Suprapubic skin (tissue), 4 donors: Measurements from ENCODE around the gene OR9K2. TPM values are rescaled to one million over a fixed set of nuclear protein-coding genes. Genes with fewer than 3 reads are reported as not detected.

Experiments used
- DNase-seq, 2 donors: peaks; one replicate each; pipeline ENCODE4 v3.0.0-alpha.2; 2019; ENCODE audit warnings: low spot score in 2 of 2
- H3K27ac ChIP-seq: fragments of 200-600 bp; sonication (generic); one replicate; pipeline ENCODE4 v1.5.1; 2019
- H3K27me3 ChIP-seq: fragments of 200-600 bp; sonication (generic); one replicate; pipeline ENCODE4 v1.5.1; 2019
- H3K36me3 ChIP-seq: fragments of 200-600 bp; sonication (generic); one replicate; pipeline ENCODE4 v1.5.1; 2019
- H3K4me1 ChIP-seq: fragments of 200-600 bp; sonication (generic); one replicate; pipeline ENCODE4 v1.5.1; 2019
- H3K4me3 ChIP-seq: fragments of 200-600 bp; sonication (generic); one replicate; pipeline ENCODE4 v1.5.1; 2019; ENCODE audit warnings: mild to moderate bottlenecking
- H3K9me3 ChIP-seq: fragments of 200-600 bp; sonication (generic); one replicate; pipeline ENCODE4 v1.5.1; 2019
- CTCF ChIP-seq, 2 donors: fragments of 200-600 bp in 1 of 2; fragments of 450-650 bp in 1 of 2; sonication (generic) in 1 of 2; IDR thresholded peaks; one replicate each; pipeline ENCODE4 v1.5.1; 2016 to 2019; ENCODE audit warnings: antibody characterized with exemption in 2 of 2, mild to moderate bottlenecking in 1 of 2, moderate library complexity in 1 of 2
- EP300 ChIP-seq: sonication (generic); formaldehyde crosslinking; IDR thresholded peaks from one replicate; pipeline ENCODE4 v1.6.1; 2017; ENCODE audit warnings: antibody characterized with exemption
- POLR2A ChIP-seq, 2 donors: fragments of 450-650 bp; IDR thresholded peaks; one replicate each; pipeline ENCODE4 v1.6.1; 2017; ENCODE audit warnings: antibody characterized with exemption in 2 of 2, mild to moderate bottlenecking in 2 of 2, moderate library complexity in 2 of 2
- POLR2AphosphoS5 ChIP-seq, 3 donors: sonication (generic); formaldehyde crosslinking; IDR thresholded peaks; one replicate each; pipeline ENCODE4 v1.6.1; 2017; ENCODE audit warnings: antibody characterized with exemption in 3 of 3
- WGBS: methylation state at CpG from one replicate; pipeline ENCODE4 v1.1.5; 2018; 5-methylcytosine and 5-hydroxymethylcytosine counted together
- total RNA-seq, 4 donors: library from RNA; depleted of rRNA; stranded (reverse); fragments of >200 nt; gene quantifications; one replicate each; pipeline ENCODE4 v1.1.0, GENCODE V29; 2016

The OR9K2 gene, protein sequence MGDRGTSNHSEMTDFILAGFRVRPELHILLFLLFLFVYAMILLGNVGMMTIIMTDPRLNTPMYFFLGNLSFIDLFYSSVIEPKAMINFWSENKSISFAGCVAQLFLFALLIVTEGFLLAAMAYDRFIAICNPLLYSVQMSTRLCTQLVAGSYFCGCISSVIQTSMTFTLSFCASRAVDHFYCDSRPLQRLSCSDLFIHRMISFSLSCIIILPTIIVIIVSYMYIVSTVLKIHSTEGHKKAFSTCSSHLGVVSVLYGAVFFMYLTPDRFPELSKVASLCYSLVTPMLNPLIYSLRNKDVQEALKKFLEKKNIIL
- total RNA-seq: not detected

GRCh38 chr12:55126106-55126505 lies at the start of gene OR9K2:
TSS of gene OR9K2 (plus strand) at chr12:55126406. CDS start at chr12:55129835, 3,429 bp downstream.
- no peaks in the 10 kb centered on the region for H3K9me3 ChIP-seq
- no peak for TF ChIP-seq CTCF (IDR thresholded peaks at IDR 0.05)
- no peak for TF ChIP-seq POLR2A (IDR thresholded peaks at IDR 0.05)
- no peak for TF ChIP-seq POLR2AphosphoS5 (IDR thresholded peaks at IDR 0.05)
- no peak for TF ChIP-seq EP300
- no peak within 1 kb of the TSS for H3K27ac ChIP-seq
- no peaks in the 10 kb centered on the region for H3K27me3 ChIP-seq
- no peak within 1 kb of the TSS for H3K4me3 ChIP-seq
- H3K4me1 ChIP-seq: no peaks in the 10 kb centered on the region
- no peak for DNase-seq
- 76% methylated on average over 2 of the region's 2 CpGs for WGBS
- no peaks in the 10 kb centered on the region for H3K36me3 ChIP-seq

DNA sequence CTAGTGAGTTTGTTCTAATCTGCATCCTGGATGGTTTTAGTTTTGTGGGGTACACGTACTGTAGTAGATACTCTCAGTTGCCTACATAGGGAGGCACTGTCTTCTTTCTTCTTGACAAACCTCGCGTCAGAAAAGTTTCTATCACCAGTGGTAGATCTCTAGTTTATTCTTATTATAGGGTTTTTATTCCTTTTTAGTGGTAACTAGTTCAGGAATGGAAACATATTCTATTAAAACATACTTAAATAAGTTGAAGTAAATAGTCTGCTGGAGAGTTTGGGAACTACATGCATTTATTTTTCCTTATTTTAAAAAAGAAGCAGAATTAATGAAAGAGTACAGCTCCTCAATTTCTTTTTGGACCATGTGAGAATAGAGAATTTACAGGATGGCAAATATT lies 33.6 kb upstream of the OR9K2 start:
- H3K27ac ChIP-seq: no peak overlapping the region
- WGBS: 82% methylated on average over 3 of the region's 3 CpGs
- H3K27me3 ChIP-seq: no peaks in the 10 kb centered on the region
- no peaks in the 10 kb centered on the region for H3K9me3 ChIP-seq
- no peaks in the 10 kb centered on the region for H3K4me1 ChIP-seq
- H3K4me3 ChIP-seq: no peak overlapping the region
- no peak for DNase-seq
- H3K36me3 ChIP-seq: no peaks in the 10 kb centered on the region
- no peak for TF ChIP-seq POLR2A (IDR thresholded peaks at IDR 0.05)
- no peak for TF ChIP-seq CTCF (IDR thresholded peaks at IDR 0.05)
- no peak for TF ChIP-seq POLR2AphosphoS5 (IDR thresholded peaks at IDR 0.05)
- no peak for TF ChIP-seq EP300

DNA sequence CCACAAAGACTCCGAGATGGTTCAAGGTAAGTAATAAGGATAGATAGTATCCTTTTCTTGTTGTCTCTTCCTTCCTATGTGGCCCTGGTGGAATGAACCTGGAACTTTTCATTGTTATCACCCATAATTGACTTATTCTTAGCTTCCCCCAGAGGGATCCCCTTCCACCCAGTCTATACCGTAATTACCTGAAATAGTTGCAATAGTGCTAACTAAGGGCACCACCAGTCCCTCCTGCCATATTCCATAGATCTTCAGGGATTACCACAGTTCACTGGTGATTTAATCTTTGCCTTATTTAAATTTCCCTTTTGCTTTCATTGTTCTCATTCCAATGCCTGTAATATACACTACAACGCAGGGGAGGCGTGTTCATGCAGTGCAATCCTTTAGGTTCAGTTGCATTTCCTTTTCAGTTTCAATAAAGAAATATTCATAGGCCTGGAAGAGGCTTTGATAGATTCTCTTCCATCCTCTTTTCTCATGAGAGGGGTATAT lies 13.8 kb upstream of the OR9K2 start:
- 83% methylated on average over 4 of the region's 4 CpGs for WGBS
- H3K4me1 ChIP-seq: no peaks in the 10 kb centered on the region
- no peak overlapping the region for H3K4me3 ChIP-seq
- H3K27me3 ChIP-seq: no peaks in the 10 kb centered on the region
- H3K36me3 ChIP-seq: no peaks in the 10 kb centered on the region
- no peak overlapping the region for H3K27ac ChIP-seq
- DNase-seq: no peak
- no peak for TF ChIP-seq CTCF (IDR thresholded peaks at IDR 0.05)
- TF ChIP-seq POLR2A (IDR thresholded peaks at IDR 0.05): no peak
- TF ChIP-seq EP300: no peak
- TF ChIP-seq POLR2AphosphoS5 (IDR thresholded peaks at IDR 0.05): no peak
- H3K9me3 ChIP-seq: no peaks in the 10 kb centered on the region

GRCh38 chr12:55116152-55116551 lies 10.1 kb upstream of the OR9K2 start:
- TF ChIP-seq EP300: no peak
- no peak for TF ChIP-seq CTCF (IDR thresholded peaks at IDR 0.05)
- TF ChIP-seq POLR2A (IDR thresholded peaks at IDR 0.05): no peak
- no peak for TF ChIP-seq POLR2AphosphoS5 (IDR thresholded peaks at IDR 0.05)
- 83% methylated on average over 1 of the region's 1 CpG for WGBS
- H3K27me3 ChIP-seq: no peaks in the 10 kb centered on the region
- DNase-seq: no peak
- no peaks in the 10 kb centered on the region for H3K4me1 ChIP-seq
- no peaks in the 10 kb centered on the region for H3K9me3 ChIP-seq
- H3K27ac ChIP-seq: no peak overlapping the region
- H3K4me3 ChIP-seq: no peak overlapping the region
- H3K36me3 ChIP-seq: no peaks in the 10 kb centered on the region

DNA sequence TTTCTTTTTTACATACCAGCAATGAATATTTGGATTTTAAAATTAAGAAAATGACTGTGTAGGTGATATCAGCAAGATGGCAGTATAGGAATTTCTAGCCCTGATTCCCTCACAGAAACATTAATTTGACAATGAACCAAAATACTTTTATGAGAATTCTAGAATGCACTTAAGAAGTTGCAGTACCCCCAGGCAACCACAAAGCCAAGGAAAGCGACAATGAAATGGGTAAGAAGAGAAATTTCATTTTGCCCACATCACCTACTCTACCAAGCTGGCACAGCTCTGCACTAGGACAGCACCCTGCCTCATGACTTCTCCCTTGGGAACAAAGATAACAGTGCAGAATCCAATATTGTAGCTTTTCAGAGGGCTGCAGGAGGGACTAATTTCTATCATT lies 6.6 kb downstream of the OR9K2 start:
- Histone ChIP-seq H3K9me3 (no peaks in the 10 kb centered on the region), H3K36me3 (no peaks in the 10 kb centered on the region), H3K27ac (no peak overlapping the region), H3K4me1 (no peaks in the 10 kb centered on the region), H3K4me3 (no peak overlapping the region), H3K27me3 (no peaks in the 10 kb centered on the region)
- no peak for DNase-seq
- no peak for TF ChIP-seq CTCF (IDR thresholded peaks at IDR 0.05)
- no peak for TF ChIP-seq POLR2AphosphoS5 (IDR thresholded peaks at IDR 0.05)
- TF ChIP-seq EP300: no peak
- no peak for TF ChIP-seq POLR2A (IDR thresholded peaks at IDR 0.05)
- 38% methylated on average over 1 of the region's 1 CpG for WGBS
